DMS 273 treated with DMSO at 0.1 percent for 48 hours (cell line): ENCODE data around the gene XRCC5.

Source experiments
- DNase-seq: peaks from one replicate; lab custom pipeline; 2025; lab: John Stamatoyannopoulos, UW

Gene XRCC5

DNA sequence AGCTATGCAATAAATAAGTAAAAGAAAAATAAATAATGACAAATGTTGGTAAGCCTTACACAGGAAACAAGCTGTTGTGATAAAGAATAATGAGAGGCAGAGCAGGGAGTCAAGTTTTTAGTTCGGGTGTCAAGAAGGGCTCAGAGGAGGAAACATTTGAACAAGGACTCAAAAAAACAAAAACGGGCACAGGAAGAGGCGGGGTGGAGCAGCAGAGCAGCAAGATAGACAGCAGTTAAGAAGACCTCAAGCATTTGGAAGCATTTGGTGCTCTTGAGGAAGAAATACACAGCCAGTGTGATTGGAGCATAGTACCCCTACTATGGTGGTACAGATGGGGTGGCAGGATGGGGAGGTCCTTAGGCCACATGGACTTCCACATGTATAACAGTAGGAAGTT lies 24.6 kb upstream of the XRCC5 start:
- DNase-seq, result no peak

- no peak for DNase-seq
These were observed 22.8 kb upstream of the XRCC5 start for GRCh38 chr2:216086207-216086893.

GRCh38 chr2:216090369-216090786 lies 18.8 kb upstream of the XRCC5 start:
- no peak for DNase-seq

DNA sequence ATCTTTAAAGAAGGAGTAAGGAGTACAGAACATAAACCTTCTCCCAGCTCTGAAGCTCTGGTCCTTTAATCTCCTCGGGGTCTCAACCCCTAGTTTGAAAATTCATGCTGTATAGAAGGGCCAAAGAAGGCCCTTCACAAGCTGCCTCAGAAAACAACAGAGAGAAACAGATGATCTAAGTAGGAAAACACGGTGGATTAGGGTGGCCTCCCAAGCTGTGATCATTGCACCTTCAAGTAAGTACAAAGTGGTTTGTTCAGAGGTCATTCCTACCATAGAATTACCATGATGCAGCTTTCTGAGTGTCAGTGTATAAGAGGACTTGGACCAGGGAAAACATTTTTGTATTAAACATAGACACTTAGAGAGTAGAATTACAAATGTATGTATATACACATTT lies 16.5 kb upstream of the XRCC5 start:
- no peak for DNase-seq

- DNase-seq, result no peak
These were observed 14.4 kb upstream of the XRCC5 start for GRCh38 chr2:216094701-216095100.

GRCh38 chr2:216098421-216099334 lies 10.5 kb upstream of the XRCC5 start:
- DNase-seq, result no peak

- no peak for DNase-seq
These were observed 8.0 kb upstream of the XRCC5 start for GRCh38 chr2:216101109-216101508.

DNA sequence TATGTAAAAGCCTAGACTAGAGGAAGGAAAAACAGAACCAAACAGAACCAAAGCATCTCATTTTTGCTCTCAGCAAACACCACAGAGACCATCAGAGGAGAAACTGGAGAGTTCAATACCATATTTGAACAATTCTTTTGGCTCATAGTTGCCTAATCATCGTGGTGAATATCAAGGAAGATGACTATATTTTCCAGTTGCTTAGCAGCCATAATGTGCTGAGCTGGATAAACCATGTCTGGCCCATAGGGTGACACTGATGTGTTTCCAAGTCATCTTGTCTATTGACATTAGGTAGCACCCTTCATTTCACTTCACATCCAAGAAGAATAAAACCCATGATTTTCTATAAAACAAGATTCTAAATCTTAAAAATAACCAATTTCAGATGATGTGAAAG lies 5.9 kb upstream of the XRCC5 start:
- DNase-seq, result no peak

DNA sequence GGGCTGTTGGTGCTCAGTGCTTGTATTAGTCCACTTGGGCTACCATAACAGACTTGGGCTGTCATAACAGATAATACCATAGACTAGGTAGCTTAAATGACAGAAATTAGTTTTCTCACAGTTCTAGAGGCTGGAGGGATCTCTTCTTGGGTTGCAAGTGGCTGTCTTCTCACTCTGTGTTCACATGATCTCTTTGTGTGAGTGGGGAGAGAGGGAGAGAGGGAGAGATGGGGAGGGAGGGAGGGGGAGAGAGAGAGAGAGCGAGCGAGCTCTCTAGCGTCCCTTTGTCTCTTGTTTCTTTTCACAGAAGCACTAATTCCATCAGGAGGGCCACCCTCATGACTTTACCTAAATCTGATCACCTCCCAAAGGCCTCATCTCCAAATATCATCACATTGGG lies 4.5 kb upstream of the XRCC5 start:
- DNase-seq, result no peak

GRCh38 chr2:216107320-216107719 lies 1.8 kb upstream of the XRCC5 start:
- DNase-seq, result no peak

GRCh38 chr2:216107760-216108159 lies 1.4 kb upstream of the XRCC5 start:
- DNase-seq, result no peak

DNA sequence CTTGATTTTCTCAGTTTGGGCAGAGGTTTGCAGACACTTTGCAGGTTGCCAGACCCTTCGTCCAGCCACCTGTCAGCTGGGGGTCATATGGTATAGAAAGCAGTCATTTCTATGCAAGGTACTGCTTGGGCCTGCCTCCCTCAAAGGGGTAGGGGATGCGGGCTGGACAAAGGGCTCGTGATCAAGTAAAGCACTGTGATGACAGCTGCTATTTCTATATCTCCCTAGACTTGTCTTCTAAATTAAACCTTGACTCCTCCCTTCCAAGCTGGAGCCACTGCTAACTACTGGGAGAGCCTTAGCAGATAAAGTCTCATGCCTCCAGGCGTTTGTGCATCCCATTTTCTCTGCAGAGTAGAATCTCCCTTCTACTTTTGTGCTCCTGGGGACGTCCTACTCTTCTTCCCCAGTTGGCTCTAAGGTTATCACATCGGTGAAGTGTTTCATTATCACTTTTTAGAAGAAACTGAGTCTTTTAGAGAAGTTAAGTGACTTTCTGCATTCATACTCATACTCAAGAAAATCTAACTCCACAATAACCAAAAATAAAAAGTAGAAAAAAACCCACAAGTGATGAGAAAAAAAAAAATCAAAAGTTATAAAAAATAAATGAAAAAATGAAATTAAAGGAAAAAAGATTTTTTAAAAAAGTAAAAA lies 710 bp upstream of the XRCC5 start:
- no peak for DNase-seq

- DNase-seq, result no peak
These were observed 940 bp downstream of the XRCC5 start for GRCh38 chr2:216109962-216110614.

DNA sequence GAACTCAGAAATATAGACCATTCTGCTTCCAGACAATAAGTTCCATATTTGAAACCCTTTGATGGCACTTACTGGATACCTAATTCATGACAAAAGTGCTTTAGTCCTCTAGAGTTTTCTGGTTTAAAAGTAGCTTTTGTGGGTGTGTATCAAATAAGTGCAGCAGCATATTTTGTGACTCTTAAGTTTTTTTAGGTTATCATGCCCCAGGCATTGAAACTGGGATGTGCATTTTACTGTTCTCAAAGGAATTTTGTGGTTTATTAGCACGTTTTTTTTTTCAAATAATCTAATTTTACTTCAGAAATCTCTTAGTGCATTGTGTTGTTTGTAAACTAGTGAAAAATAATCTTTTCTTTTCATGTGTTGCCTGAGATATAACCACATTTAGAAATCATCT lies 1.5 kb downstream of the XRCC5 start:
- no peak for DNase-seq

DNA sequence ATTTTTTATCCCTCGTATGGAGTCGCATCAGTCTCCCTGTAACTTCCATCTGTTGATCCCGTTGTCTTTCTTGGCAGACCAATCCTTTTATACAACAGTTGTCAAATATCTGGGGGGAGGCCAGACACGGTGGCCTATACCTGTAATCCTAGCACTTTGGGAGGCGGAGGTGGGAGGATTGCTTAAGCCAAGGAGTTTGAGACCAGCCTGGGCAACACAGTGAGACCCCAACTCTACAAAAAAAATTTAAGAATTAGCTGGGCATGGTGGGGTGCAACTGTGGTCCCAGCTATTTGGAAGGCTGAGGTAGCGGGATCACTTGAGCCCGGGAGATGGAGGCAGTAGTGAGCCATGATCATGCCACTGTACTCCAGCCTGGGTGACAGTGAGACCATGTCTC lies 2.0 kb downstream of the XRCC5 start:
- DNase-seq, result no peak

DNA sequence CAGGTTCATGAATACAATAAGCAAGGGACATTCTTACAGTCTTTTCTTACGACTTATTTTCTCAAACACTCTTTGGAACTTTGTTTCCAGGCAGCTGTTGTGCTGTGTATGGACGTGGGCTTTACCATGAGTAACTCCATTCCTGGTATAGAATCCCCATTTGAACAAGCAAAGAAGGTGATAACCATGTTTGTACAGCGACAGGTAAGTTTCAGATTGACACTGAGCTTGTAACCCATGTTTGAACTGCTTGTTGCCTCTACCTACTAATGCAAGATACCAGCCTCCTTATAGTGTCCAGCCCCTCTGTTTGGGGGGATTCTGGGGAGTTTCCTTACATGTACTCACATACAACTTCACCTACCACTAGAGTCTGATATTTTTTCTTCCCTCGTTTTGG lies 3.8 kb downstream of the XRCC5 start:
- no peak for DNase-seq

- DNase-seq, result no peak
These were observed 4.4 kb downstream of the XRCC5 start for GRCh38 chr2:216113572-216113971.

DNA sequence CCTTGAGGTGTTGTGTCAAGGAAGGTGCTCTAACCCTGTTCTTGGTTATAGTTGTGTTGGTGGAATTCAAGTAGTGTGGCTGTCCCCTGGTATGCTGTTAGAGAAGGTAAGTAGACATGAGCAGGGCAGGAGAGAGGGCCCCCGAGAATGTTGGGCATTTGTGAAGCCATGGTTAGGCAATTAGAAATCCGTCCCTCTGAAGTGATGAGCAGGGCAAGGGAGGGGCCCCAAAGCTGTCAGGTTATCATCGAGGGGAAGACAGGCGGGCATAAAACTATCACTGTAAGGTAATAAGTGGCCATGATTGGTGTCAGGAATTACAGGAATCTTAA lies 5.2 kb downstream of the XRCC5 start:
- no peak for DNase-seq

DNA sequence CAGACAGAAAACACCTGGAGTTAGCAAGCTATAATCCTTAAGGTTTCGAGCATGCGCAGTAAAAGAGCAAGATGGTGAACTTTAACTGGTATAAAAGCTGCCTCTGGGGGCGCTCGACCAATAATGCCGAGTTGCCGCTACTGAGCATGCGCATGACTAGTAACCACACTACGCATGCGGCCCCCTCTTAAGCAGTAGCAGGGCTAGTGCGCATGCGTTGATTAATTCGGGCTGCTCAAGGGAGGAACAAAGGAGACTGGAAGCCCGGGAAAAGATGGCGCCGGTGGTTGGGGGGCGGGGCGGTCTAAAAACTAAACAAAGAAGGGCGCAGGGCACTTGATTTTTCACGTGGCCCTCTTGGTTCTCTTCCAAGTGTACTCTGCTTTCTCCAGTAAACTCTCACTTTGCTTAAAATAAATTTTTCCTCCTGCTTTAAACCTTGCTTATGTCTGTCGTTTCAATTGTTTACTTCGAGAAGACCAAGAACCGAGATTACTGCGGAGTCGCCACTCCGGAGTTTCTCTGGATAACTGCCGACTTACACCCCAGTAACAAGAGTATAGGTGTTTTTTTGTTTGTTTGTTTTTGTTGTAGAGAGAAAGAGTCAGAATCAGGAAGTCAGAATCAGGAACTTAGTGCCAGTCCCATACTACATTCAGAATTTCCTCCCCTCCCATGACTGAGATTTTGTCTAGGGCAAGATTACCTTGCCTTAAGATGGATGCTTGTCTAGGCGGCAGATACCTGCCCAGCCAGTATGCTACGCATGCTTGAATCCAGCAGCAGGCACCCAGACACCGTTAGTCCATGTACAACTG lies 5.8 kb downstream of the XRCC5 start:
- DNase-seq, result peak; percentile 91

DNA sequence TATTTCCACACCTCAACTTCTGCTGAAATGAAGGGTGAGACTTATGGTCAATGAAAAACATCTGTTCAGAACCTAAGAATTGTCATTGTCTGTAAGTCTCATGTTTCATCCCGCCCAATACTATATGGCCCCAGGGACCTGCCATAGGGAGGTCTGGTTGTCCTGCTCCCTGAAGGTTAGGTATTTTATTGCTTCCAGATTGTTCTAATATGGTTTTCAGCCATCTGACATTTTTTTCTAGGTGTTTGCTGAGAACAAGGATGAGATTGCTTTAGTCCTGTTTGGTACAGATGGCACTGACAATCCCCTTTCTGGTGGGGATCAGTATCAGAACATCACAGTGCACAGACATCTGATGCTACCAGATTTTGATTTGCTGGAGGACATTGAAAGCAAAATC lies 7.3 kb downstream of the XRCC5 start:
- DNase-seq, result no peak

DNA sequence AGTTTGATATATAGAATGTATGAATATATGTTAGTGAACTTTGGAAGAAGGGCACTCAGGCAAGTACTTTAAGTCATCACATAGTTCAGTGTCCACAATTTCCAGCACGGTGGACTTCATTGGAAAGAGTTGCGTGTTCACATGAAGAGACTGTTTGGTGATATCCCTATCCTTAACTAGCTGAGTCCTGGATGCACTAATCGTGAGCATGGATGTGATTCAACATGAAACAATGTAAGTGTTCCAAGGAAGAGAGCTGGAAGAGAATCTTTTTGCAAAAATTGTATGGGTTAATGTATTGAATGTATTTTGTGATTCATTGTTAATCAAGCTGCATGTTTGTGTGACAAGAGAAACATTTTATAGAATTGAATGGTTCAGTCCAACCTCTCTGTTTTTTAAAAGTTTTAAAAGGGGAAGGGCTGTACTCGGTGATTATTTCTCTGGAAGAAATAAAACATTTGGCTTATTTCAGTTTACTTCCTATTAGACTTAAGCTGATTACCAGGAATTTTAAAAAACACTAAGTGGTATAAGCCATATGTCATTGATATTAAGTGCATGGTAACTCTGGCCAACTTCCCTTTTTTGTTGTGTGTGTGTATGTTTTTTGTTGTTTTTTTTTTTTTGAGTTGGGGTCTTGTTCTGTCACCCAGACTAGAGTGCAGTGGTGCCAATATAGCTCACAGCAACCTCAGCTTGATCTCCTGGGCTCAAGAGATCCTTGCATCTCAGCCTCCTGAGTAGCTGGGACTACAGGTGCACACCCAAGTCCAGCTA lies 8.6 kb downstream of the XRCC5 start:
- no peak for DNase-seq
